ENCODE data around the gene PNCK. TPM values are rescaled to one million over a fixed set of nuclear protein-coding genes. Genes with fewer than 3 reads are reported as not detected.

The PNCK gene
- total and polyA plus RNA-seq, 2 of the 13 experiments (the other 11 are each of a cell fraction or from before 2014, with no cell fraction given) = 33.1 TPM; not detected in 1

- TF ChIP-seq RAD21 (CRISPR knock-in tag; IDR thresholded peaks at IDR 0.05) (peak; percentile 40; the same call in 1 of the 2 replicates), SOX6 (IDR thresholded peaks at IDR 0.05) (no peak), SOX6 (CRISPR knock-in tag; IDR thresholded peaks at IDR 0.05) (no peak), AFF4 (CRISPR knock-in tag; IDR thresholded peaks at IDR 0.05) (0 out of 2 replicates have a peak, but pooled peaks have one; percentile 82), ZNF543 (CRISPR knock-in tag; IDR thresholded peaks at IDR 0.05) (no peak), HNRNPLL (IDR thresholded peaks at IDR 0.05; ENCODE audit: low read depth, low read length, poor library complexity, severe bottlenecking) (peak; percentile 22), SKI (IDR thresholded peaks at IDR 0.05; ENCODE audit: partially characterized antibody) (no peak), ZNF484 (CRISPR knock-in tag; IDR thresholded peaks at IDR 0.05; ENCODE audit: borderline replicate concordance, low read depth) (no peak), TCF7 (IDR thresholded peaks at IDR 0.05; ENCODE audit: low read depth) (no peak), POGK (CRISPR knock-in tag; conservative IDR thresholded peaks at IDR 0.05) (0 out of 2 replicates have a peak, but pooled peaks have one; percentile 50), ADNP (CRISPR knock-in tag; IDR thresholded peaks at IDR 0.05) (no peak), ZNF674 (CRISPR knock-in tag; IDR thresholded peaks at IDR 0.05; ENCODE audit: low read depth) (no peak), HIC2 (CRISPR knock-in tag; IDR thresholded peaks at IDR 0.05; ENCODE audit: low read depth) (0 out of 2 replicates have a peak, but pooled peaks have one; percentile 45), ZNF343 (CRISPR knock-in tag; IDR thresholded peaks at IDR 0.05) (no peak), HDAC1 (CRISPR knock-in tag; IDR thresholded peaks at IDR 0.05) (0 out of 2 replicates have a peak, but pooled peaks have one; percentile 18), ZBTB43 (CRISPR knock-in tag; conservative IDR thresholded peaks at IDR 0.05) (no peak), ZBTB38 (CRISPR knock-in tag; IDR thresholded peaks at IDR 0.05) (peak; percentile 28; the same call in 1 of the 2 replicates), SAP130 (CRISPR knock-in tag; IDR thresholded peaks at IDR 0.05; ENCODE audit: low read depth) (peak; percentile 29; the same call in 1 of the 2 replicates), ZNF530 (CRISPR knock-in tag; IDR thresholded peaks at IDR 0.05; ENCODE audit: low read depth) (no peak), RXRA (CRISPR knock-in tag; IDR thresholded peaks at IDR 0.05) (no peak)
Measured at GRCh38 chrX:153644356-153645125, 29.1 kb downstream of the PNCK start (continued).

All from HepG2 (cell line).